K562 (cell line): Measurements from ENCODE around the gene NTM. TPM values are rescaled to one million over a fixed set of nuclear protein-coding genes. Genes with fewer than 3 reads are reported as not detected.

ENCODE experiments used
- ATAC-seq: fragments of 200-7000 bp; cut with Tn5 transposase; 3 replicates; pipeline ENCODE4 v1.9.1; 2020; ENCODE audit warnings: moderate library complexity
- BruUV-seq: library from RNA; stranded (reverse); fragments of 400-500 nt; replicated peaks from 2 replicates; lab custom pipeline; 2021; lab: Mats Ljungman, UMichigan
- CTCF ChIA-PET: fragments of 300-600 bp; formaldehyde crosslinking; extraction: SDS; loops from one replicate; lab custom pipeline; 2021; ENCODE audit warnings: low intra/inter-chr PET ratio; lab: Yijun Ruan, JAX
- POLR2A ChIA-PET: fragments of 300-600, 350-650 bp; sonication (Branson Sonifier 250); formaldehyde crosslinking; extraction: SDS; loops from one replicate; lab custom pipeline; 2021; ENCODE audit warnings: antibody characterized with exemption, inconsistent platforms; lab: Yijun Ruan, JAX
- DNase-seq, 4 experiments: peaks; one replicate each; pipeline versions ENCODE4 v3.0.0 to v3.0.0-alpha.2; 2011 to 2018; ENCODE audit warnings: low spot score in 3 of 4, mixed read lengths in 3 of 4; ENCODE audit errors: extremely low read depth in 1 of 4
- FAIRE-seq: peaks from 2 replicates; lab custom pipeline; 2011; peaks lifted over from hg19 to GRCh38; lab: Jason Lieb, UNC
- H2AFZ ChIP-seq: 2 replicates; pipeline ENCODE4 v1.6.0; 2011; ENCODE audit warnings: low read depth, low read length, control low read depth, inconsistent platforms
- H3K27ac ChIP-seq: fragments of 200-600 bp; 3 replicates; pipeline ENCODE4 v1.8.0; 2011; ENCODE audit warnings: low read depth, mild to moderate bottlenecking, control low read depth, inconsistent platforms, low read length, moderate library complexity, mixed read lengths; ENCODE audit errors: extremely low read depth
- H3K27me3 ChIP-seq, 2 experiments: fragments of 300-600 bp in 1 of 2; 2 replicates in 1 of 2; 3 replicates in 1 of 2; pipeline versions ENCODE4 v1.6.0 to v1.8.0; 2011; ENCODE audit warnings: inconsistent platforms in 2 of 2, low read length in 2 of 2, mild to moderate bottlenecking in 1 of 2, mixed read lengths in 1 of 2, moderate library complexity in 1 of 2; ENCODE audit not compliant: control insufficient read depth in 2 of 2, insufficient read depth in 2 of 2
- H3K36me3 ChIP-seq: fragments of 300-600 bp; 3 replicates; pipeline ENCODE4 v1.8.0; 2011; ENCODE audit warnings: mild to moderate bottlenecking, low read length, inconsistent platforms; ENCODE audit not compliant: control insufficient read depth, insufficient read depth
- H3K4me1 ChIP-seq, 2 experiments: fragments of 200-600 bp in 1 of 2; replicated peaks in 1 of 2; 2 replicates in 1 of 2; 3 replicates in 1 of 2; pipeline versions ENCODE4 v1.5.1 to v1.8.0; 2011; ENCODE audit warnings: inconsistent platforms in 2 of 2, low read length in 2 of 2, mild to moderate bottlenecking in 1 of 2, mixed read lengths in 1 of 2, moderate library complexity in 1 of 2; ENCODE audit not compliant: control insufficient read depth in 2 of 2, insufficient read depth in 2 of 2
- H3K4me2 ChIP-seq: 2 replicates; pipeline ENCODE4 v1.6.1; 2011; ENCODE audit warnings: low read length, control low read depth, inconsistent platforms, mixed read lengths; ENCODE audit not compliant: insufficient read depth
- H3K4me3 ChIP-seq: fragments of 200-600 bp; sonication (generic), shearing (Covaris generic); 2 replicates; pipeline ENCODE4 v1.5.1; 2016; ENCODE audit warnings: control low read depth, inconsistent platforms
- H3K79me2 ChIP-seq: fragments of 200-600 bp; 3 replicates; pipeline ENCODE4 v1.8.0; 2011; ENCODE audit warnings: low read length, inconsistent platforms; ENCODE audit not compliant: control insufficient read depth, insufficient read depth
- H3K9ac ChIP-seq, 2 experiments: 2 replicates each; pipeline versions ENCODE4 v1.6.0 to v1.6.1; 2011; ENCODE audit warnings: low read depth in 2 of 2, low read length in 2 of 2, control low read depth in 1 of 2, inconsistent platforms in 1 of 2, mild to moderate bottlenecking in 1 of 2, mixed read lengths in 1 of 2; ENCODE audit not compliant: insufficient read depth in 1 of 2
- H3K9me1 ChIP-seq: one replicate; pipeline ENCODE4 v1.6.0; 2011; ENCODE audit warnings: inconsistent platforms, mild to moderate bottlenecking, low read length, moderate library complexity; ENCODE audit not compliant: control insufficient read depth, insufficient read depth
- H3K9me3 ChIP-seq: replicated peaks from 2 replicates; pipeline ENCODE4 v1.5.1; 2011; ENCODE audit warnings: low read depth, low read length, inconsistent platforms; ENCODE audit not compliant: control insufficient read depth, insufficient read depth
- H4K20me1 ChIP-seq: replicated peaks from 2 replicates; pipeline ENCODE4 v1.6.1; 2011; ENCODE audit warnings: low read length, inconsistent platforms, mixed read lengths; ENCODE audit not compliant: control insufficient read depth, insufficient read depth
- BCL6 ChIP-seq: fragments of 250-450 bp; sonication (Bioruptor Pico); IDR thresholded peaks from 2 replicates; pipeline ENCODE4 v1.4.0; 2020
- FOXK2 ChIP-seq, 2 experiments: fragments of 450-650 bp; IDR thresholded peaks in 1 of 2; conservative IDR thresholded peaks in 1 of 2; 2 replicates each; pipeline ENCODE4 v1.6.1; 2016; ENCODE audit warnings: low read depth in 2 of 2, mild to moderate bottlenecking in 1 of 2
- GMEB1 ChIP-seq: fragments of 250-450 bp; sonication (Bioruptor Pico); IDR thresholded peaks from 2 replicates; pipeline ENCODE4 v1.4.0; 2020; ENCODE audit warnings: mild to moderate bottlenecking
- GTF2F1 ChIP-seq: IDR thresholded peaks from 2 replicates; pipeline ENCODE4 v1.6.1; 2011; ENCODE audit warnings: low read depth, low read length, improper control_type of control experiment
- HDAC1 ChIP-seq, 2 experiments: fragments of 450-650 bp; IDR thresholded peaks; 2 replicates each; pipeline ENCODE4 v1.6.1; 2016 to 2017; ENCODE audit warnings: inconsistent platforms in 1 of 2, mild to moderate bottlenecking in 1 of 2, moderate library complexity in 1 of 2
- NR1H2 ChIP-seq: sonication (generic); formaldehyde crosslinking; IDR thresholded peaks from 2 replicates; pipeline ENCODE4 v1.4.0; 2020; ENCODE audit warnings: mild to moderate bottlenecking, missing genetic modification reagents
- PHF20 ChIP-seq: fragments of 450-650 bp; IDR thresholded peaks from 2 replicates; pipeline ENCODE4 v1.6.1; 2018; ENCODE audit not compliant: partially characterized antibody
- PRPF4 ChIP-seq: fragments of 200-400 bp; formaldehyde crosslinking; IDR thresholded peaks from one replicate; pipeline ENCODE4 v1.6.1; 2017; ENCODE audit warnings: low read length, low read depth, mild to moderate bottlenecking; ENCODE audit not compliant: insufficient read depth, poor library complexity, severe bottlenecking
- TAF9B ChIP-seq: fragments of 450-650 bp; IDR thresholded peaks from 2 replicates; pipeline ENCODE4 v1.6.1; 2018; ENCODE audit warnings: mild to moderate bottlenecking; ENCODE audit not compliant: partially characterized antibody
- TOE1 ChIP-seq, 2 experiments: fragments of 450-650 bp in 1 of 2; sonication (generic) in 1 of 2; formaldehyde crosslinking in 1 of 2; IDR thresholded peaks; 2 replicates each; pipeline versions ENCODE4 v1.7.1 to v1.8.0; 2016 to 2022; ENCODE audit warnings: borderline replicate concordance in 2 of 2, mild to moderate bottlenecking in 2 of 2, antibody characterized with exemption in 1 of 2, inconsistent platforms in 1 of 2, low read depth in 1 of 2, missing genetic modification reagents in 1 of 2, moderate library complexity in 1 of 2
- XRCC3 ChIP-seq: fragments of 450-650 bp; IDR thresholded peaks from 2 replicates; pipeline ENCODE4 v1.6.1; 2017; ENCODE audit warnings: mild to moderate bottlenecking, moderate library complexity
- ZNF263 ChIP-seq: sonication (generic); formaldehyde crosslinking; IDR thresholded peaks from 2 replicates; pipeline ENCODE4 v1.8.0; 2022; ENCODE audit warnings: mild to moderate bottlenecking, missing genetic modification reagents, borderline replicate concordance
- ZNF274 ChIP-seq: IDR thresholded peaks from 2 replicates; pipeline ENCODE4 v1.6.1; 2011; ENCODE audit warnings: low read depth, mild to moderate bottlenecking, low read length, moderate library complexity, borderline replicate concordance
- ZNF644 ChIP-seq: fragments of 200-800 bp; sonication (Bioruptor generic); IDR thresholded peaks from 2 replicates; pipeline ENCODE4 v1.6.1; 2016; ENCODE audit warnings: low read depth, missing genetic modification characterization, missing compliant biosample characterization
- WGBS: fragments of 100-300 bp; shearing (Covaris generic); methylation state at CpG from one replicate; pipeline ENCODE4 v1.1.6; 2016; ENCODE audit warnings: low coverage, mixed read lengths; ENCODE audit not compliant: insufficient coverage; ENCODE audit errors: missing lambda C conversion rate; 5-methylcytosine and 5-hydroxymethylcytosine counted together
- in situ Hi-C: fragments of 300-500 bp; cut with MboI; formaldehyde crosslinking; loops from 4 replicates; pipeline ENCODE4 v1.15.0; 2018; ENCODE audit warnings: inconsistent platforms, mixed read lengths
- intact Hi-C: fragments of 100-400 bp; cut with micrococcal nuclease; formaldehyde crosslinking; loops from 2 replicates; pipeline ENCODE4 v1.14.2; 2022
- polyA plus RNA-seq, 8 experiments: library from polyadenylated mRNA; depleted of rRNA in 4 of 8; stranded (reverse) in 5 of 8; unstranded in 3 of 8; fragments of >200 nt; fragmentation: Nextera tagmentation in 2 of 8; fragmentation: Illumina TruSeq in 1 of 8; extraction: Ambion mirVana in 2 of 8; extraction: Trizol in 1 of 8; gene quantifications; 2 replicates each; pipeline versions ENCODE4 v1.2.1 to v1.2.3, GENCODE V29; 2011 to 2014; ENCODE audit warnings: inconsistent platforms in 1 of 8, missing spikeins in 1 of 8
- total RNA-seq, 7 experiments: library from RNA; depleted of rRNA in 6 of 7; stranded (reverse); fragments of >200 nt in 6 of 7; fragmentation: Illumina TruSeq in 2 of 7; extraction: Trizol in 2 of 7; gene quantifications; 2 replicates each; pipeline versions ENCODE4 v1.2.1 to v1.2.3, GENCODE V29; 2011 to 2021; ENCODE audit warnings: low replicate concordance in 1 of 7
- TF ChIP-seq, protein P1 (sequence below): fragments of 450-650 bp; IDR thresholded peaks from 2 replicates; pipeline ENCODE4 v1.7.0; 2016; ENCODE audit warnings: borderline replicate concordance

Gene NTM
- total and polyA plus RNA-seq, 9 of the 15 experiments (the other 6 are each of a cell fraction or from before 2014, with no cell fraction given), result not detected

GRCh38 chr11:131925829-131926228 lies 555.4 kb downstream of the NTM start:
- FAIRE-seq, result no peak
- no peaks in the 10 kb centered on the region for H3K9me3 ChIP-seq
- H3K4me3 ChIP-seq, result no peak overlapping the region
- ChIA-PET POLR2A (interaction anchor here (0.6 kb wide), 1 partner anchor 155 kb away, joined by 3 read pairs; no protein-coding TSS in a partner anchor), CTCF (no interaction called here)
- H3K79me2 ChIP-seq, result no peaks in the 10 kb centered on the region
- no peak overlapping the region for H3K9ac ChIP-seq
- no peak overlapping the region for H3K4me2 ChIP-seq
- H4K20me1 ChIP-seq, result no peaks in the 10 kb centered on the region
- DNase-seq, result no peak
- no peaks in the 10 kb centered on the region for H3K27me3 ChIP-seq
- WGBS, result 4% methylated on average over 4 of the region's 4 CpGs
- intact Hi-C loops (no loop called here), in situ Hi-C loops (no loop called here)
- no peaks in the 10 kb centered on the region for H3K4me1 ChIP-seq
- no peak for ATAC-seq
- no peaks in the 10 kb centered on the region for H3K36me3 ChIP-seq
- H3K27ac ChIP-seq, result no peak overlapping the region
- H3K9me1 ChIP-seq, result no peaks in the 10 kb centered on the region
- no TSS peak for BruUV-seq
- TF ChIP-seq GMEB1 (CRISPR knock-in tag) (no peak), GTF2F1 (no peak), TAF9B (no peak), TOE1 (IDR thresholded peaks at IDR 0.05; ENCODE audit: borderline replicate concordance) (no peak), TOE1 (CRISPR knock-in tag; IDR thresholded peaks at IDR 0.05; ENCODE audit: borderline replicate concordance, low read depth) (no peak), NR1H2 (CRISPR knock-in tag) (no peak), XRCC3 (no peak), BCL6 (CRISPR knock-in tag) (no peak), PRPF4 (no peak), ZNF644 (tag) (no peak), ZNF263 (CRISPR knock-in tag) (no peak), HDAC1 (IDR thresholded peaks at IDR 0.05) (no peak), ZNF274 (no peak), FOXK2 (conservative IDR thresholded peaks at IDR 0.05 in 1 of 2, IDR thresholded peaks at IDR 0.05 in 1 of 2; ENCODE audit: low read depth in 2 of 2) (no peak), PHF20 (no peak)
- TF ChIP-seq, protein P1, sequence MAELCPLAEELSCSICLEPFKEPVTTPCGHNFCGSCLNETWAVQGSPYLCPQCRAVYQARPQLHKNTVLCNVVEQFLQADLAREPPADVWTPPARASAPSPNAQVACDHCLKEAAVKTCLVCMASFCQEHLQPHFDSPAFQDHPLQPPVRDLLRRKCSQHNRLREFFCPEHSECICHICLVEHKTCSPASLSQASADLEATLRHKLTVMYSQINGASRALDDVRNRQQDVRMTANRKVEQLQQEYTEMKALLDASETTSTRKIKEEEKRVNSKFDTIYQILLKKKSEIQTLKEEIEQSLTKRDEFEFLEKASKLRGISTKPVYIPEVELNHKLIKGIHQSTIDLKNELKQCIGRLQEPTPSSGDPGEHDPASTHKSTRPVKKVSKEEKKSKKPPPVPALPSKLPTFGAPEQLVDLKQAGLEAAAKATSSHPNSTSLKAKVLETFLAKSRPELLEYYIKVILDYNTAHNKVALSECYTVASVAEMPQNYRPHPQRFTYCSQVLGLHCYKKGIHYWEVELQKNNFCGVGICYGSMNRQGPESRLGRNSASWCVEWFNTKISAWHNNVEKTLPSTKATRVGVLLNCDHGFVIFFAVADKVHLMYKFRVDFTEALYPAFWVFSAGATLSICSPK, result no peak
- no peak overlapping the region for H2AFZ ChIP-seq
